Ishikawa (cell line): ENCODE results near the gene CD34.

ENCODE experiments used
- CEBPB ChIP-seq: IDR thresholded peaks from 2 replicates; pipeline ENCODE4 v1.6.1; 2012
- CREB1 ChIP-seq: IDR thresholded peaks from 2 replicates; pipeline ENCODE4 v1.6.1; 2012; ENCODE audit warnings: low read depth
- EGR1 ChIP-seq: IDR thresholded peaks from 2 replicates; pipeline ENCODE4 v1.6.1; 2012
- EP300 ChIP-seq: IDR thresholded peaks from 2 replicates; pipeline ENCODE4 v1.6.1; 2012; ENCODE audit warnings: borderline replicate concordance
- FOXM1 ChIP-seq: IDR thresholded peaks from 2 replicates; pipeline ENCODE4 v1.6.1; 2012; ENCODE audit warnings: low read depth, borderline replicate concordance
- MAX ChIP-seq: IDR thresholded peaks from 2 replicates; pipeline ENCODE4 v1.6.1; 2012
- NFIC ChIP-seq: IDR thresholded peaks from 2 replicates; pipeline ENCODE4 v1.6.1; 2012
- RAD21 ChIP-seq: IDR thresholded peaks from 2 replicates; pipeline ENCODE4 v1.6.1; 2012; ENCODE audit warnings: low read depth
- REST ChIP-seq: IDR thresholded peaks from 2 replicates; pipeline ENCODE4 v1.6.1; 2012; ENCODE audit warnings: low read depth, mild to moderate bottlenecking
- TAF1 ChIP-seq: IDR thresholded peaks from 2 replicates; pipeline ENCODE4 v1.6.1; 2012; ENCODE audit warnings: low read depth, mild to moderate bottlenecking
- TCF12 ChIP-seq: IDR thresholded peaks from 2 replicates; pipeline ENCODE4 v1.6.1; 2012; ENCODE audit warnings: low read depth
- TEAD4 ChIP-seq: IDR thresholded peaks from 2 replicates; pipeline ENCODE4 v1.6.1; 2012
- YY1 ChIP-seq: IDR thresholded peaks from 2 replicates; pipeline ENCODE4 v1.6.1; 2012; ENCODE audit warnings: low read depth
- ZBTB7A ChIP-seq: IDR thresholded peaks from 2 replicates; pipeline ENCODE4 v1.6.1; 2012; ENCODE audit warnings: low read depth
- TF ChIP-seq, protein P1 (sequence below): IDR thresholded peaks from 2 replicates; pipeline ENCODE4 v1.6.1; 2012

CD34 gene

GRCh38 chr1:207842506-207842905 is 68.4 kb downstream of the CD34 start:
- TF ChIP-seq FOXM1, result no peak

- TF ChIP-seq FOXM1, result no peak
- TF ChIP-seq TEAD4, result no peak
- no peak for TF ChIP-seq MAX
- TF ChIP-seq TAF1, result no peak
- TF ChIP-seq RAD21, result no peak
- TF ChIP-seq TCF12, result no peak
- no peak for TF ChIP-seq REST
- no peak for TF ChIP-seq CEBPB
- TF ChIP-seq ZBTB7A, result no peak
- TF ChIP-seq, protein P1, sequence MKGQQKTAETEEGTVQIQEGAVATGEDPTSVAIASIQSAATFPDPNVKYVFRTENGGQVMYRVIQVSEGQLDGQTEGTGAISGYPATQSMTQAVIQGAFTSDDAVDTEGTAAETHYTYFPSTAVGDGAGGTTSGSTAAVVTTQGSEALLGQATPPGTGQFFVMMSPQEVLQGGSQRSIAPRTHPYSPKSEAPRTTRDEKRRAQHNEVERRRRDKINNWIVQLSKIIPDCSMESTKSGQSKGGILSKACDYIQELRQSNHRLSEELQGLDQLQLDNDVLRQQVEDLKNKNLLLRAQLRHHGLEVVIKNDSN, result no peak
- TF ChIP-seq CREB1, result no peak
- no peak for TF ChIP-seq YY1
- TF ChIP-seq EP300, result no peak
- TF ChIP-seq EGR1, result no peak
- TF ChIP-seq NFIC, result no peak
These were observed 69.0 kb downstream of the CD34 start for GRCh38 chr1:207841901-207842300.

DNA sequence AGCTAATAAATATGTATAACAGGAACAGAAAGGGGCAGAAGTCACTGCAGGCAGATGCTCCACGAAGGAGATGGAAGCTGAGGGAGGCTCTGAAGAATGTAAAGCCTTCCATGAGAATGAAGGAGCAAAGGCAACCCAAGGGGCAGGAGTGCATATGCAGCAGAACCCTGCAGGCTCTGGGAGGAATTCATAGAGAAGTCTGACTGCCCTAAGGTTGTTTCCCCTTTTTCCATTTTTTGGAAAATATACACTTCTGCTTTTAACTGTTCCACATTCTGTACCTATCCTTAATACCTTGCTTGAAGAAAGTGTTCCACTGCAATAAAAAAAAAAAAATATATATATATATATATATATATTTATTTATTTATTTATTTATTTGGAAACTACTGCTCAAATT is 69.6 kb downstream of the CD34 start:
- TF ChIP-seq EGR1 (no peak), EP300 (no peak), TEAD4 (no peak), ZBTB7A (no peak), CEBPB (no peak), RAD21 (no peak), CREB1 (no peak), FOXM1 (no peak), REST (no peak), YY1 (no peak)
- TF ChIP-seq, protein P1, result no peak

DNA sequence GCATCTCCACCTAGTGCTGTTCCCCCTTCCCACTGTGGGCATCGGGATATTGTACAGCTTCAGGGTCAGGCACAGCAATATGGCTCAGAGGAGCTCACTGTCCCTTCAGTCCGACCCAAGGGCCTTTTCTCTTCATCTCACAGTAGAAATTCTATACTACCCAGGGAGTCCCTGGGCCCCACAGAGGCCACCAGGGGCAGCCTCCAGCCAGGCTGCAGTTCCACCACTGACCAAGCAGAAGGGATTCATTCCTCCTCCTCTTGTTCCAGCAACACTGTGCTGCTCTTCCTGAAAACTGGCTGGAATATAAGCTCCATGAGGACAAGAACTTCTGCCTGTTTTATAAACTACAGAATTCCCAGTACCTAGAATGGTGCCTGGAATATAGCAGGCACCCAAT is 70.5 kb downstream of the CD34 start:
- TF ChIP-seq, protein P1, result no peak
- TF ChIP-seq YY1 (no peak), TAF1 (no peak), EP300 (no peak), TEAD4 (no peak), FOXM1 (no peak), CEBPB (no peak)

DNA sequence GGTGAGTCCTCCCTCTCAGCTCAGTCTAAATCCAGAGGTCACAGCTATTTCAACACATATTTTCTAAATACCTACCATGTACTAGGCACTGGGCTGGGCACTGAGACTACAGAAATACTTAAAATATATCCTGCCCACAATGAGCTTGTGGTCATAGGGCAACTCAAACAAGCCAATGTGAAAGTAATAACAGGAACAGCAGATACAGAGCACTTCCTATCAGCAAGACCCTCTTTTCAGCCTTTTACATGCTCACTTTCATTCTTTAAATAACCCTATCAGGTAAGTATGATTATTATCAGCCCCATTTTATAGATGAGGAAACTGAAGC is 71.9 kb downstream of the CD34 start:
- no peak for TF ChIP-seq EP300
- TF ChIP-seq ZBTB7A, result no peak
- TF ChIP-seq, protein P1, result no peak
- TF ChIP-seq RAD21, result no peak
- TF ChIP-seq CEBPB, result no peak
- TF ChIP-seq TCF12, result no peak
- TF ChIP-seq CREB1, result no peak
- no peak for TF ChIP-seq TEAD4
- TF ChIP-seq MAX, result no peak
- TF ChIP-seq YY1, result no peak
- no peak for TF ChIP-seq TAF1
- no peak for TF ChIP-seq EGR1
- no peak for TF ChIP-seq REST
- TF ChIP-seq NFIC, result no peak
